HAP-1 (cell line): ENCODE data around the gene AGR2.

Source experiments
- DNase-seq, 2 experiments: peaks; one replicate each; pipeline ENCODE4 v3.0.0-alpha.2; 2016 to 2020; ENCODE audit warnings: low spot score in 2 of 2
- H3K27me3 ChIP-seq: fragments of 250-450 bp; sonication (Bioruptor Pico); 2 replicates; pipeline ENCODE4 v1.5.1; 2020; ENCODE audit warnings: low read depth, mild to moderate bottlenecking, moderate library complexity
- H3K36me3 ChIP-seq: fragments of 250-450 bp; sonication (Bioruptor Pico); replicated peaks from 2 replicates; pipeline ENCODE4 v1.5.1; 2020; ENCODE audit warnings: mild to moderate bottlenecking
- H3K4me1 ChIP-seq: fragments of 250-450 bp; sonication (Bioruptor Pico); 2 replicates; pipeline ENCODE4 v1.5.1; 2020; ENCODE audit warnings: mild to moderate bottlenecking
- H3K4me3 ChIP-seq: fragments of 250-450 bp; sonication (Bioruptor Pico); 2 replicates; pipeline ENCODE4 v1.5.1; 2020; ENCODE audit warnings: mild to moderate bottlenecking, moderate library complexity
- H3K9me3 ChIP-seq: fragments of 250-450 bp; sonication (Bioruptor Pico); 2 replicates; pipeline ENCODE4 v1.5.1; 2020; ENCODE audit warnings: mild to moderate bottlenecking, moderate library complexity
- in situ Hi-C: fragments of 300-500 bp; cut with MboI; formaldehyde crosslinking; loops from 3 replicates; pipeline ENCODE4 v1.14.3; 2020; ENCODE audit warnings: low sequenced_read_pairs, inconsistent platforms, mixed read lengths

Gene AGR2

DNA sequence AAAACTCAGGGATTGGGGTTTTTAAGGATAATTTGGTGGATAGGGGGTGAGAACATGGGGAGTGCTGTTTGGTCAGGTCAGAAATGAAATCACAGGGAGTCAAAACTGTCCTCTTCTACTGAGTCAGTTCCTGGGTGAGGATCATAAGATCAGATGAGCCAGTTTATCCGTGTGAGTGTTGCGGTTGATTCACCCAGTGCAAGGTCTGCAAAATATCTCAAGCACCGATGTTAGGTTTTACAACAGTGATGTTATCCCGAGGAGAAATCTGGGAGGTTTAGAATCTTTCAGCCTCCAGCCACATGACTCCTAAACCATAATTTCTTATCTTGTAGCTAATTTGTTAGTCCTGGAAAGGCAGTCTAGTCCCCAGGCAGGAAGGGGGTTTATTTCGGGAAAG is 31.7 kb upstream of the AGR2 start:
- Histone ChIP-seq H3K4me3 (no peak overlapping the region), H3K9me3 (no peaks in the 10 kb centered on the region), H3K27me3 (no peaks in the 10 kb centered on the region), H3K4me1 (peaks cover 9% of the 10 kb centered on the region), H3K36me3 (no peaks in the 10 kb centered on the region)
- DNase-seq, result no peak
- in situ Hi-C loops, result no loop called here

DNA sequence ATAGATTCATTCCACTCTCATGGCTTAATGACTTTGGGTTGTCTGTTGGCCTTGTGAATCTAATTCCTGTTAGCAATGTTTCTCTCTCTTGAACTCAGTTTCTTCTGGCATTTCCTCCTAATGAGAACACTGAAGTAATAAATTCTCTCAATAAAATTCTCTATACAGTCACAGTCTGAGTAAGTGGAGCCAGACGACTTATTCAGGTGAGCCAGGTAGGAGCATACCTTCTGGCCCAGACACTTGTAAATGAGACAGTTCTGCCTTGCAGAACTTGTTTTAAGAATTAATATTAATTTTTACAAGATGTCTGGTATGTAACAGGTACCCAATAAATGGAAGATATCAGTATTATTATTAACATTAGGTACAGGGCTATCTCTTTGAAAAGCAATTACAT is 28.6 kb upstream of the AGR2 start:
- no peak overlapping the region for H3K4me3 ChIP-seq
- in situ Hi-C loops, result no loop called here
- no peaks in the 10 kb centered on the region; the same call in 1 of the 2 replicates for H3K9me3 ChIP-seq
- DNase-seq, result no peak
- H3K4me1 ChIP-seq, result peaks cover 9% of the 10 kb centered on the region
- H3K36me3 ChIP-seq, result no peaks in the 10 kb centered on the region
- H3K27me3 ChIP-seq, result no peaks in the 10 kb centered on the region

DNA sequence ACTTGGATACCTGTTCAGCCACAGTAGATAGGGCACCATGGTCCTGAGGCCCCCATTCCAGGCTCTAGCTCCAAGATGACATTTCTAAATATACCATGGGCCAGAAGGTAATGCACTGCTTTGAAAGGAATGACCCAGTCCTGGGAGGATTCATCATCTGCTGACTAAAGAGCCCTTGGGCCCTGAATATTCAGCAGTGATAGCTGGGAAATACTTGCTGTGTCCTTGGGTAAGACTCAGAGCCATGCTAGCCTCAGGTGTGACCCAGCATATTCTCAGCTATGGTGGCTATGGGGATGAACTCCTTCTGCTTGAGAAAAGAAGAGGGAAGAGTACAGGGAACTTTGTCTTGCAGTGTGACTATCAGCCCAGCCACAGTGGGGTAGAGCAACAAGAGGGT is 21.3 kb upstream of the AGR2 start:
- Histone ChIP-seq H3K4me1 (peaks cover 6% of the 10 kb centered on the region), H3K36me3 (no peaks in the 10 kb centered on the region), H3K4me3 (no peak overlapping the region), H3K27me3 (no peaks in the 10 kb centered on the region), H3K9me3 (no peaks in the 10 kb centered on the region; the same call in 1 of the 2 replicates)
- in situ Hi-C loops, result no loop called here
- no peak for DNase-seq

DNA sequence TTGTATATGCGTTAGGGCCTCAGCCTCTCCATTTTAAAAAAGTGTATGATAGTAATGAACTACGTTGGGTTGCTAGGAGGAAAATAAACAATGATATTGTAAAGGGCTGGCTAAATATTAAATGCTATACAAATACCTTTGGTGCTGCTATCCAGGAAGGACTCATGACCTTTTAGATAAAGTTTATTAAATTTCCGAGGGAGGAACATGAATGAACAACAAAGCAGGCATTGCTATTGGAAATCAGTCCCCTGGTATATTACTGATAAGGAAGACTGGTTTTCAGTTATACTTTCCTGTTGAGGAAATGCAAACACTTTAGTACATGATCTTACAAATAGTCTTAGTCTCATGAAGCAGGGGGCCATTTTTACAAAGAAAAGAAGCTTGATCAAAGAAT is 17.2 kb upstream of the AGR2 start:
- no peak overlapping the region for H3K4me3 ChIP-seq
- H3K9me3 ChIP-seq, result no peaks in the 10 kb centered on the region
- DNase-seq, result no peak
- no peaks in the 10 kb centered on the region for H3K36me3 ChIP-seq
- no peaks in the 10 kb centered on the region for H3K27me3 ChIP-seq
- H3K4me1 ChIP-seq, result peaks cover 11% of the 10 kb centered on the region
- in situ Hi-C loops, result no loop called here

DNA sequence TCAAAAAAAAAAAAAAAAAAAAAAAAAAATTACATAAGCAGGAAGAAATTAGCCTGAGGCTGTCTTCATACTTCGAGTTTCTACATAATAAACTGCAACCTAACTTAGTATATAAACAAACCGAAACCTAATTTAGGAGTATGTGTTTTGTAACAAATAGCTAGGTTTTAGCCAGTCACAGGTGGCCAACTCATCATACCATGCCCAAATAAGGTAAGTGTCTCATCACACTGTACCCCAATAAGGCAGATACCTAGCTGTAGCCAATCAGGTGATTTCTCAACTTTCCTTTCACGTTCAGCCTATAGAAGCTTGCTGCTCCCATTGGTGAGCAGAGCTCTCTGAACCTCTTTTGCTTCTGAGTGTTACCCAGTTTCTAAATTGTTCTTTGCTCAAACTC is 13.9 kb upstream of the AGR2 start:
- no peak for DNase-seq
- Histone ChIP-seq H3K4me3 (no peak overlapping the region), H3K27me3 (no peaks in the 10 kb centered on the region), H3K4me1 (peaks cover 15% of the 10 kb centered on the region), H3K9me3 (no peaks in the 10 kb centered on the region), H3K36me3 (no peaks in the 10 kb centered on the region)
- in situ Hi-C loops, result no loop called here

DNA sequence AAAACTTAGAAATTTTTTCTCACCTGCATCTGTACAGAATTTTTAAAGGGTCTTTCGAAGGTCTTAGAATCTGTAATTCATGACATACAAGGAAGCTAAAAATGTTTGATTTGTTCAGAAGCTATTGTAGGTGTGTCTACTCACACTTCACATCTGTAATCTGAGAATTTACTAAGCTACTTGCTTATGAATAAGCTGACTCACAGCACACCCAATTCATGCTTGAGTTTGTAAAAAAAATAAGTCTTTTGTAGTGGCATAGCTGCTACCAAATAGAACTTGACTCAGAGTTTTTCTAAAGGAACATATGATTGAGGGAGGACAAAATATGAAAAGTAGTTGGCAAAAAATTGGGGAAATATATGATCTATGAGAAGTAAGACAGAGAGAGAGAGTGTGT is 12.7 kb upstream of the AGR2 start:
- peak in 1 of 2 experiments; percentile 83 for DNase-seq
- H3K27me3 ChIP-seq, result no peaks in the 10 kb centered on the region
- in situ Hi-C loops, result no loop called here

DNA sequence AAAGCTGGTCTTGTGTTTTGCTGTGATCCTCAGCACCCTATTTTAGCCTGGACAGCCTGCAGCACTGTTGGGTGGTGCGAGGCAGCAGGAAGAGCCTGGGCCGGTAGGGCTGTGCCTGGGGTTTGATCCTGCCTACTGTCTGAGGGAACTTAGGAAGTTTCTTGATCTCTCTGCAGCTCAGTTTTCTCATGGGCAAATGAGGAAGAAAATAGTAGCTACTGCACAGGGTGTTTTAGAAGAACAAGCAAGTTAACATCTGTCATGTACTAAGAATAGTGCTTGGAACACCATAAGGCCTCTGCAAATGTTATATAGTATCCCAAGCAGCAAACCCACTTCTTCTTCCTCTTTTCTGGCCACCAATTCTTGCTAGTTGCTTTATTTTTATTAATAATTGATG is 12.0 kb upstream of the AGR2 start:
- in situ Hi-C loops, result no loop called here
- Histone ChIP-seq H3K4me1 (peaks cover 15% of the 10 kb centered on the region), H3K9me3 (no peaks in the 10 kb centered on the region)

More for the DNA sequence above, 12.7 kb upstream of the AGR2 start:
- Histone ChIP-seq H3K4me1 (peaks cover 15% of the 10 kb centered on the region), H3K4me3 (no peak overlapping the region), H3K36me3 (no peaks in the 10 kb centered on the region), H3K9me3 (no peaks in the 10 kb centered on the region)

DNA sequence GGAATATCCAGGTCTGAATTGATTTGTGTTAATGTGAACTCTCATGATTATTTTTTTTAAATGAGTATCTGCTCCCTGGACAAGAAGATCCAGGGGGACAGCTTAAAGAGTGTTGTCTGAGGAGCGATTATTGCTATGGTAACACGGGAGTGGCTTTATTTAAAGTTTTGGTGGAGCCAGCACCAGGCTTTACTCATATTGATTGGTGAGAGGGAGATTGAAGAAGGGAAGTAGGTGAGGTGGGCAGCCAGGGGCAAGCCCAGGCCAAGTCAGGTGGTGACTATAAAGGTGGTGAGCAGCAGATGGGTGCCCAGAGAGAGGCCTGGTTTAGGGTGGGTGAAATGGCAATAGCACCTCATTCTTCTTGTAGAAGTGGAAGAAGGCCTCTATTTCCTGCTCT is 10.2 kb upstream of the AGR2 start:
- peaks cover 15% of the 10 kb centered on the region for H3K4me1 ChIP-seq
- no peak for DNase-seq
- H3K4me3 ChIP-seq, result no peak overlapping the region
- H3K9me3 ChIP-seq, result no peaks in the 10 kb centered on the region
- in situ Hi-C loops, result no loop called here
- H3K36me3 ChIP-seq, result no peaks in the 10 kb centered on the region
- no peaks in the 10 kb centered on the region for H3K27me3 ChIP-seq

More for the DNA sequence above, 12.0 kb upstream of the AGR2 start:
- Histone ChIP-seq H3K27me3 (no peaks in the 10 kb centered on the region), H3K36me3 (no peaks in the 10 kb centered on the region), H3K4me3 (no peak overlapping the region)
- DNase-seq, result no peak

DNA sequence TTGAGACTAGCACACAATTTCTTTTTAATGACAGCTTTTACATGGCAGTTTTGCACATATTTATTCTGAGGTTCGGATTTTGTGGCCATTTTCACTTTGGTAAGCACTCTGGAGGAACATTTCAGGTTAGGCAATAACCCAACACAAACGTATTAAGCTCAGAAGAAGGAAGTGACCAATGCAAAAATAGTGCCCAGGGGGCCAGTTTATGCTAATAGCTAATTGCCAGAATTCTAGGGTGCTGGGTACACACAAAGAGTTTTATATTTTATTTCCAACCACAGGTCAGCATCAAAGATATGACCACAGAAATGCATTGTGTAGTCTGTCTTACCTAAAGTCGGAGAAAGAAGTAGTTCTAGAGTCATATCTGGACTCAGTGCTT is 8.4 kb upstream of the AGR2 start:
- in situ Hi-C loops, result no loop called here
- no peak overlapping the region for H3K4me3 ChIP-seq
- H3K9me3 ChIP-seq, result no peaks in the 10 kb centered on the region
- peaks cover 15% of the 10 kb centered on the region for H3K4me1 ChIP-seq
- no peak for DNase-seq
- no peaks in the 10 kb centered on the region for H3K27me3 ChIP-seq
- H3K36me3 ChIP-seq, result no peaks in the 10 kb centered on the region

DNA sequence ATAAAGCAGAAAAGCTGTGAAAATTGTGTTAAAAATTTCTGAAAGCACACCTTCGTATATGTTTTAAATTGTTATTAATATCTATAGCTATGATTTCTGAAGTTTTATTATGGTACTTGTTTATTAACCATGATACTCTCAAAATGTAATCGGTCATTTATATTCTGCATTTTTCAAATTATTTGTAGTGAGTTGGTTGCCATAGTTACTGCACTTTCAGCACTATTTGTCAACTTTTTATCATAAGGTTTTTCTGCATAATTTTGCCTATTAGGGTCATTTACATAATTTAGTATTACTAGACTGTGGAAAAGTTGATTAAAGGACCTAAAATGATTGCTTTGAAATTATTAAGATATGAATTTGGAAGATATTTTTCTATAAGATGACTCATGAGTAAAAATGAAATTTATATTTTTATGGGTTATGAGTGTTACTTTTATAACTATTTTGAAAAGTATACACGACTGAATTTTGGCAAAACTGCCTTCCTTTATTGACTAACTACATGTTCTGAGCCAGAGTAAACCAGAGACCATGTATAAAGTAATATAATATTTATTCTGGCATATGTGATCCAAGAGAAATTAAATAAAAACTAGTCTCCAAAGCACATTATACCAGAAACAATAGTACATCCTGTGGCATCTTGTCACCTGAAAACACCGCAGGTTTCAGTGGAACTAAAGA is 7.9 kb upstream of the AGR2 start:
- H3K9me3 ChIP-seq, result no peaks in the 10 kb centered on the region
- no peak overlapping the region for H3K4me3 ChIP-seq
- in situ Hi-C loops, result no loop called here
- peaks cover 10% of the 10 kb centered on the region for H3K4me1 ChIP-seq
- DNase-seq, result no peak
- no peaks in the 10 kb centered on the region for H3K27me3 ChIP-seq
- H3K36me3 ChIP-seq, result no peaks in the 10 kb centered on the region

DNA sequence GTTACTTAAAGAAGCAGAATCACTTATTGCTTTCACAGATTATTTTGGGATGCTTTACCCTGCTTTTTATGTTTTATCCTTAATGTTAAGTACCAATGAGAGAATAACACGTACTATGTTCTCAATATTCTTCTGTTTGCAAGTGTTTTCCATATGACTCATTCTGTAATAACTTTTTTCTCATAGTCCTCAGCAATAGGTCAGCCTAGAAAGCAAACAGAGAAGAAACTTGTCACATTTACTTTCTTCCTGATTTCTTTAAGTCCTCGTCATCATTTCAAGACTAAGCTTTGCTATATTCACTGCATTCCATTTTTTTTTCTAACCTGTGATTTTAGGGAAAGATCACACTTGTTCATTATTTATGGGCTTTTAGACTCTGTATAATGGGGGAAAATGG is 6.8 kb upstream of the AGR2 start:
- H3K4me1 ChIP-seq, result peaks cover 4% of the 10 kb centered on the region; the same call in 1 of the 2 replicates
- H3K27me3 ChIP-seq, result no peaks in the 10 kb centered on the region
- in situ Hi-C loops, result no loop called here
- H3K4me3 ChIP-seq, result no peak overlapping the region
- H3K9me3 ChIP-seq, result no peaks in the 10 kb centered on the region
- H3K36me3 ChIP-seq, result no peaks in the 10 kb centered on the region
- DNase-seq, result no peak

DNA sequence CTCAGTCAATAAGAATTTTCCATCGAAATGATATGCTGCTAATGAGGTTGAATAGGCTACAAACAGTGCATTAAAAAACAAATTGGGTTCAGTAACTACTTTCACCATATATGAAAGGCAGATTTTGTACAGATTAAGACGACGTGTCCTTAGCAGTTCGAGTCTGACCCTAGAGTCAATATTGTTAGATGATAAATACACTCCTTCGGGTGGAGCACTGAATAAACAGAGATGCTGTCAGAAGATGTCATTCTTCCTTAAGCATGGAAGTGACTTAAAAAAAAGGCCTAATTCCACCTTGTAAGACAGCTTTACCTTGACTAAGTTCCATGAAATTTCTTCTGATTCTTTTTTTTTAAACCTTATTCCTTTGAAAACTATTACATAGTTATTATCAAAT is 5.8 kb upstream of the AGR2 start:
- H3K36me3 ChIP-seq, result no peaks in the 10 kb centered on the region
- no peaks in the 10 kb centered on the region for H3K27me3 ChIP-seq
- DNase-seq, result no peak
- H3K4me1 ChIP-seq, result peaks cover 4% of the 10 kb centered on the region; the same call in 1 of the 2 replicates
- no peak overlapping the region for H3K4me3 ChIP-seq
- in situ Hi-C loops, result no loop called here
- no peaks in the 10 kb centered on the region for H3K9me3 ChIP-seq

DNA sequence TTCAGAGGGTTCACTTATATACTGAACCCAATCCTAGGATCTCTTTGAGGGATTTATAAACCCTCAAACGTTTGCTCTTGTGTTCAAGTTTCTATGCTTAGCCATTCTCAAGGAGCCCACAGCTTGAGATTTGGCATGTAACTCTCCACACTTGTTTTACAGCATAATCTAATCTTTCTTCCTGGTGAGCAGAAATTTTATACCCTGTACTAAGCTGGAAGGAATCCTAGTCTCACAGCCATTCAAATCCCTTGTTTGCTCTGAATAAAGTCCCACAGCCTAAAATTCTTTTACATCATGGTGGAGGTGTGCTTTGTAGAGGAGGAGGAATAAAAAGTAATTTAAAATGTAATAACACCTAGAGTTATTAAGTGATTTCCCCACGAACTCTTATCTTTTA is 5.3 kb upstream of the AGR2 start:
- Histone ChIP-seq H3K36me3 (no peaks in the 10 kb centered on the region), H3K9me3 (no peaks in the 10 kb centered on the region), H3K4me1 (peaks cover 4% of the 10 kb centered on the region; the same call in 1 of the 2 replicates), H3K27me3 (no peaks in the 10 kb centered on the region), H3K4me3 (no peak overlapping the region)
- in situ Hi-C loops, result no loop called here
- DNase-seq, result no peak

DNA sequence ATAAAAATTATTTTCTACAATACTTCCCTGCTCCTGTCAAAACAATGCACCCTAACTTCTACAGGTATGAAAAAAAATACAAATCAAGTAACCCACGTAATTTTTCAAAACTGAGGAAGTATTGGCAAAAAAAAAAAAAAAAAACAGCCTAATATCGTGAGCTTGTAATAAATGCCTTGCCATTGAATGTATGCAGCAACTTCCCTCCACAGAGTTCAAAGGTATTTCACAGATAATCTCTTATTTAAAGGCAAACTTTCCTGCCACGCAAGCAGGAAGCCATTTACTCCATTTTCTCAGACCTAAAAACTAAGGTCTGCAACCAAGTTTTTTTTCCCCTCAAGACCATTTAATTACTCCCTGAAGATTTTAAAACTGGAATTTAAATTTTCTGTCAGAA is 642 bp upstream of the AGR2 start:
- in situ Hi-C loops, result no loop called here
- H3K4me3 ChIP-seq, result no peak overlapping the region
- no peaks in the 10 kb centered on the region for H3K27me3 ChIP-seq
- no peaks in the 10 kb centered on the region for H3K9me3 ChIP-seq
- DNase-seq, result no peak
- peaks cover 7% of the 10 kb centered on the region for H3K4me1 ChIP-seq
- no peaks in the 10 kb centered on the region for H3K36me3 ChIP-seq
